Mesothelial cell of epicardium (in vitro differentiated cells): ENCODE measurements around the gene GALNT10. TPM values are rescaled to one million over a fixed set of nuclear protein-coding genes. Genes with fewer than 3 reads are reported as not detected.
A peak's percentile ranks its signal among the peaks of the same experiment; 100 is the strongest.
"Not testable (repeated sequence)": the region's sequence is repeated elsewhere in the genome, so short reads cannot be mapped to it uniquely, and the experiment has no call there.

ENCODE experiments used
- DNase-seq, 2 experiments: peaks; one replicate each; pipeline ENCODE4 v3.0.0; 2021; ENCODE audit warnings: low spot score in 2 of 2; ENCODE audit not compliant: unreplicated experiment in 2 of 2
- H3K27ac Mint-ChIP-seq: 2 replicates; pipeline ENCODE4 v1.8.0; 2021; ENCODE audit warnings: mixed read lengths
- H3K27me3 Mint-ChIP-seq: 2 replicates; pipeline ENCODE4 v1.8.0; 2021; ENCODE audit warnings: low read depth, mixed read lengths
- H3K36me3 Mint-ChIP-seq: 2 replicates; pipeline ENCODE4 v1.8.0; 2021; ENCODE audit warnings: mixed read lengths
- H3K4me1 Mint-ChIP-seq: 2 replicates; pipeline ENCODE4 v1.8.0; 2021; ENCODE audit warnings: mixed read lengths
- H3K4me3 Mint-ChIP-seq: 2 replicates; pipeline ENCODE4 v1.8.0; 2021; ENCODE audit warnings: mild to moderate bottlenecking, moderate library complexity, mixed read lengths
- H3K9me3 Mint-ChIP-seq: 2 replicates; pipeline ENCODE4 v1.8.0; 2021; ENCODE audit warnings: mixed read lengths
- total RNA-seq: library from RNA; stranded (reverse); gene quantifications from 3 replicates; pipeline ENCODE4 v1.2.1, GENCODE V29; 2021
- TF ChIP-seq, protein P1 (sequence below): fragments of 200-600 bp; sonication (generic); IDR thresholded peaks from one replicate; pipeline ENCODE4 v1.5.0; 2021; ENCODE audit warnings: antibody characterized with exemption; ENCODE audit not compliant: unreplicated experiment

GALNT10 gene
- total RNA-seq, 1 donor from 2014 or later = 13.9 TPM

DNA sequence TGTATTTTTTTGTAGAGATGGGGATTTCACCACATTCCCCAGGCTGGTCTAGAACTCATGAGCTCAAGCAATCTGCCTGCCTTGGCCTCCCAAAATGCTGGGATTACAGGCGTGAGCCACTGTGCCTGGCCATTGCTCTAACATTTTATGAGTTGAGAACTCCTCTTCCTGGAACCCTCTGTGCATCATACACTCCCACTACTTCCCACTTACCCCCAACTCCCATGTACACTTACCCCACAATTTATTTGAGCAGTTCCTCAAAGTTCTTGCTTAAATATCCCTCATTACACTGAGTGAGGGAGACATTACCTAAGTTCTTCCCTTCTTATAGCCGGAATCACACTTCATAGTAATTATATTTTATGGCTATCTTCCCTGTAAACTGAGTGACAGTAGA is 42.9 kb upstream of the GALNT10 start:
- no peaks in the 10 kb centered on the region for H3K36me3 Mint-ChIP-seq

DNA sequence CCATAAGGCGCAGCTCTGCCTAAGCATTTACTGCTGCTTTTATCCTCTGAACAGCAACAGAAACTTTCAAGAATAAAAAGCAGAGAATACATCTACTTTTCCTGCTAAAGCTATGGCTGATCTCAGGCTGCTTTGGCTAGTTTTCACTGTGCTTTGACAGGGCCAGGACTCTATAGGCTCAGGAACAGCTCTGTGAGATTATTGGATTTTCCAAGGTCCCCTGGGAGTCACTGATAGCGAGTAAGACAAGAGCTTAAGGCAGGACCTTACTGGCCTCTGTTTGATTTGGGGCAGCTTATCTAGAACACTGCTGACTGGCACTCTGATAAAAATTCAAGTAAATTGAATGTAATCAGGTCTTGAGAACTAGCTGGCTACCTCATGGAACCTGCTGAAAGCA is 40.1 kb upstream of the GALNT10 start:
- not testable (repeated sequence) for H3K4me1 Mint-ChIP-seq, H3K36me3 Mint-ChIP-seq, H3K9me3 Mint-ChIP-seq, H3K4me3 Mint-ChIP-seq, H3K27ac Mint-ChIP-seq, H3K27me3 Mint-ChIP-seq, DNase-seq

More for the DNA sequence above, 42.9 kb upstream of the GALNT10 start:
- Mint-ChIP-seq H3K4me1 (no peaks in the 10 kb centered on the region), H3K4me3 (no peak overlapping the region), H3K27ac (no peak overlapping the region), H3K9me3 (no peaks in the 10 kb centered on the region), H3K27me3 (peaks cover 9% of the 10 kb centered on the region)
- TF ChIP-seq, protein P1, sequence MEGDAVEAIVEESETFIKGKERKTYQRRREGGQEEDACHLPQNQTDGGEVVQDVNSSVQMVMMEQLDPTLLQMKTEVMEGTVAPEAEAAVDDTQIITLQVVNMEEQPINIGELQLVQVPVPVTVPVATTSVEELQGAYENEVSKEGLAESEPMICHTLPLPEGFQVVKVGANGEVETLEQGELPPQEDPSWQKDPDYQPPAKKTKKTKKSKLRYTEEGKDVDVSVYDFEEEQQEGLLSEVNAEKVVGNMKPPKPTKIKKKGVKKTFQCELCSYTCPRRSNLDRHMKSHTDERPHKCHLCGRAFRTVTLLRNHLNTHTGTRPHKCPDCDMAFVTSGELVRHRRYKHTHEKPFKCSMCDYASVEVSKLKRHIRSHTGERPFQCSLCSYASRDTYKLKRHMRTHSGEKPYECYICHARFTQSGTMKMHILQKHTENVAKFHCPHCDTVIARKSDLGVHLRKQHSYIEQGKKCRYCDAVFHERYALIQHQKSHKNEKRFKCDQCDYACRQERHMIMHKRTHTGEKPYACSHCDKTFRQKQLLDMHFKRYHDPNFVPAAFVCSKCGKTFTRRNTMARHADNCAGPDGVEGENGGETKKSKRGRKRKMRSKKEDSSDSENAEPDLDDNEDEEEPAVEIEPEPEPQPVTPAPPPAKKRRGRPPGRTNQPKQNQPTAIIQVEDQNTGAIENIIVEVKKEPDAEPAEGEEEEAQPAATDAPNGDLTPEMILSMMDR = no peak
- DNase-seq = no peak

DNA sequence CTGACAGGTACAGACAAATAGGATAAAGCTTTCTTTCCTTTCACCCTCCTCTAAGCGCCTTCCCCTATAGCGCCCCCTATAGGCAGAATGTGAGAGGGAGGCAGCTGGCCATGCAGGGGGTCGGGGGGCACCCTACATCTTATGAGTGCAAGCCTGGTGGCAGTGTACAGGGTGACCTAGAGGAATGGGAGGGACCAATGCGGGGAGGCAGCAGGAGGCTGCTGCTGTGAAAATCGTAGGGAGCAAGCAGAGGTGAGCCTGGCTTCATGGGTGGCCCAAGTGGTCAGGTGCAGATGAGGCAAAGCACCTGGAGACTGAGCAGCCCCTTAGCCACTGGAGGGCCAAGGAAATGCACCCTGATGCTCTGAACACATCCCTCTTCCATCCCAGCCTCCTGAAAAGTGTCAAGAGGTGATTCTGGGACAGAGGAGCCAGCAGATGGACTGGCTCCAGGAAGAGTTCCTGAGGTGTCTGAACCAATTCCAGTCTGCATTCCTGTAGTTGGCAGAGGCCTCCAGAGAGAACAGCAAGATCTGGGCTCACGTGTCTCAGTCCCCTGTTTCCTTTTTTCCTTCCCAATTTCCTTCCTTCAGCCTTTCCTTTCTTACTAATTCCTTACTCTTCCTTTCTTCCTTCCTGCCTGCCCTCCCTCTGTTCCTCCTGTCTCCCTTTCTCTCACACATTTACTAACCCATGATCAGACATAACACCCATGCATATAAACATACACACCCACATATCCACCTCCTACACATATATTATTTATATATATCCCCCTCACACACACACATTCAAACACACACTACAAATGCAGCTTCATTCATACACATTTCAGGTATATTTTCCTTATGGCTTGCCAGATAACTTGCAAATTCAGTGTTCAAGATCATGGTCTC is 32.8 kb upstream of the GALNT10 start:
- TF ChIP-seq, protein P1 = peak; percentile 69
- H3K9me3 Mint-ChIP-seq = peaks cover 3% of the 10 kb centered on the region
- peaks cover 4% of the 10 kb centered on the region for H3K4me1 Mint-ChIP-seq
- H3K4me3 Mint-ChIP-seq = no peak overlapping the region
- H3K27me3 Mint-ChIP-seq = peaks cover 39% of the 10 kb centered on the region
- H3K36me3 Mint-ChIP-seq = no peaks in the 10 kb centered on the region
- DNase-seq = no peak
- H3K27ac Mint-ChIP-seq = no peak overlapping the region

DNA sequence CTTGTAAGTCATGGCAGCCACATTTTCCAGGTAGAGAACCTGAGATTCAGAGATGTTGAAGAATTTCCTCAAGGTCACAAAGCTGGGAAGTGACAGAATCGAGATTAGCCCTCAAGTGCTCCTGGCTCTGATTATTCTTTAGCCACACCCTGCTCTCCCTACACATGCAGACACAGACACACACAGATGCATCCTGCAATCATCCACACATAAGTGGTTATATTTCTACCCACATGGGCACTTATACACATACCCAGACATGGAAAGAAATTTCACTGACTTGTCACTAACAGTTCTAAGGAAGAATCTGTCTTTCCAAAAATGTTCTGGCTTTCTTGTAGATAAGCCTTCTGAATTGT is 32.2 kb upstream of the GALNT10 start:
- no peaks in the 10 kb centered on the region for H3K9me3 Mint-ChIP-seq
- TF ChIP-seq, protein P1 = no peak
- no peaks in the 10 kb centered on the region for H3K36me3 Mint-ChIP-seq
- H3K27ac Mint-ChIP-seq = no peak overlapping the region
- H3K27me3 Mint-ChIP-seq = peaks cover 38% of the 10 kb centered on the region
- DNase-seq = no peak
- peaks cover 8% of the 10 kb centered on the region for H3K4me1 Mint-ChIP-seq
- H3K4me3 Mint-ChIP-seq = no peak overlapping the region

DNA sequence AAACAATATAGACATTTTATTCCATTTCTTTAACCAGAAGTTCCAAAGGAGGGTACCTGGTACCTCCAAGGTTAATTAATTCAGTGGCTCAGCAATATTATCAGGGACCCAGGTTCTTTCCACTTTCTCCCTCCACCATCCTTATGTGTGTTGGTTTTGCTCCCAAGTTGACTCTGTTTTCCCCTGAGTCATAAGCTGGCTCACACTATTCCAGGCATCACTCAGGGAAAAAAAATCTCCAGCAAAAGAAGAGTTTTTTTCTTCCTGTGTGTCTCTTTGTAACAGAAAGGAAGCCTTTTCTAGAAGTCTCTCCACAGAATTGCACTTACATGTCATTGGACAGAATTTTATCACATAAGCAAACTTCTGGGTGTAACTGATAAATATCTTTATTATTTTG is 31.2 kb upstream of the GALNT10 start:
- Mint-ChIP-seq H3K36me3 (no peaks in the 10 kb centered on the region), H3K27me3 (peaks cover 43% of the 10 kb centered on the region), H3K4me3 (no peak overlapping the region), H3K27ac (no peak overlapping the region), H3K9me3 (no peaks in the 10 kb centered on the region), H3K4me1 (peaks cover 17% of the 10 kb centered on the region)
- no peak for DNase-seq
- TF ChIP-seq, protein P1 = no peak

DNA sequence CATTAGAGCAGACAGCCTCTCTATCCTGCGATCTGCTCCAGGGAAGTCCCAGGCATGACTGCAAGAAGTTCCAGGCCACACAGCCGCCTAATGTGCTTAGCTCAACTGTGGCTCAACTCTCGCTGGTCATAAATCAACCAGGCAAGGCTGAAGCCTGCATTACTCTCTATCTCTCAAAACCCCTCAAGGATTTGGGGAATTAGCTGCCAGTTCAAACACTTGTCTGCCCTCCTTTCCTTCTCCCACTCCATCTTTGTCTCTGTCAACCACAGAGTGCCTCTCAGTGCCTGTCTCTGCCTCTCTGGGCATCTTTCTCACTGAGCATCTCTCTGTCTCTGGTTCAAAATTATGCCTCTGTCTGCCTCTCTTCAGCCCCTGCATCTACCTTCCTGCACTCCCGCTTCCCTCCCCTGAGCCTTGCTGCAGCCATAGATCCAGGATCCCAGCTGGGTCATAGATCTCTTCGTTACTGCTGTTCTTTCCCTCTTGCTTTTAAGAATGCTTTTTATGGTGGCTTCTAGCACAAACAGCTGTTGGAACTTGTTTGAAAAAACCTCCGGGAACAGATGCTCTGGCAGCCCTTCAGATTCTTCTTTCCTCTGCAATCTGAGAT is 27.9 kb upstream of the GALNT10 start:
- Mint-ChIP-seq H3K9me3 (no peaks in the 10 kb centered on the region), H3K36me3 (no peaks in the 10 kb centered on the region), H3K27me3 (peaks cover 52% of the 10 kb centered on the region), H3K4me3 (no peak overlapping the region), H3K27ac (peak overlapping the region; percentile 30), H3K4me1 (peaks cover 24% of the 10 kb centered on the region)
- TF ChIP-seq, protein P1 = no peak
- DNase-seq = no peak
